ENCODE data around the gene CNMD. TPM values are rescaled to one million over a fixed set of nuclear protein-coding genes. Genes with fewer than 3 reads are reported as not detected.
"Not testable (repeated sequence)": the region's sequence is repeated elsewhere in the genome, so short reads cannot be mapped to it uniquely, and the experiment has no call there.

The CNMD gene
- total RNA-seq, 1 experiment from 2014 or later = not detected

GRCh38 chr13:52713894-52714293, 25.7 kb downstream of the CNMD start:
- H3K9me3 Mint-ChIP-seq (ENCODE audit: unreplicated experiment) = peaks cover 10% of the 10 kb centered on the region
- TF ChIP-seq CTCF (IDR thresholded peaks at IDR 0.05; ENCODE audit: unreplicated experiment) = no peak
- ChIA-PET POLR2A (no interaction called here), CTCF (interaction anchor here (0.5 kb wide), 1 partner anchor 93 kb away, joined by 3 read pairs; no protein-coding TSS in a partner anchor)
- H3K27ac Mint-ChIP-seq (ENCODE audit: low read depth, unreplicated experiment) = no peak overlapping the region
- peak; percentile 8 for DNase-seq (ENCODE audit: unreplicated experiment)
- no TSS peak for BruUV-seq (replicated peaks)
- no peaks in the 10 kb centered on the region for H3K36me3 Mint-ChIP-seq (ENCODE audit: insufficient read depth, unreplicated experiment)
- peaks cover 11% of the 10 kb centered on the region for H3K27me3 Mint-ChIP-seq (ENCODE audit: insufficient read depth, unreplicated experiment)
- H3K4me1 Mint-ChIP-seq (ENCODE audit: insufficient read depth, unreplicated experiment) = no peaks in the 10 kb centered on the region
- intact Hi-C loops (cut with micrococcal nuclease) = no loop called here
- no peak overlapping the region for H3K4me3 Mint-ChIP-seq (ENCODE audit: unreplicated experiment)

- no peak for TF ChIP-seq CTCF (IDR thresholded peaks at IDR 0.05; ENCODE audit: unreplicated experiment)
- Mint-ChIP-seq H3K4me3 (ENCODE audit: unreplicated experiment) (no peak overlapping the region), H3K27ac (ENCODE audit: low read depth, unreplicated experiment) (no peak overlapping the region), H3K9me3 (ENCODE audit: unreplicated experiment) (no peaks in the 10 kb centered on the region), H3K36me3 (ENCODE audit: insufficient read depth, unreplicated experiment) (no peaks in the 10 kb centered on the region), H3K4me1 (ENCODE audit: insufficient read depth, unreplicated experiment) (no peaks in the 10 kb centered on the region), H3K27me3 (ENCODE audit: insufficient read depth, unreplicated experiment) (no peaks in the 10 kb centered on the region)
- intact Hi-C loops (cut with micrococcal nuclease) = no loop called here
- no peak for DNase-seq (ENCODE audit: unreplicated experiment)
- ChIA-PET CTCF (interaction anchor here (0.7 to 1.1 kb wide), 3 partner anchors 98 to 255 kb away, joined by 3 to 4 read pairs (median 3); no protein-coding TSS in a partner anchor), POLR2A (interaction anchor here (0.6 to 1.3 kb wide), 3 partner anchors 9 to 752 kb away, joined by 3 read pairs; no protein-coding TSS in a partner anchor)
- BruUV-seq (replicated peaks) = no TSS peak
Measured at GRCh38 chr13:52712385-52712784, 27.2 kb downstream of the CNMD start.

- ChIA-PET POLR2A (interaction anchor here (1.3 kb wide), 1 partner anchor 8 kb away, joined by 3 read pairs; no protein-coding TSS in a partner anchor), CTCF (no interaction called here)
- H3K4me3 Mint-ChIP-seq (ENCODE audit: unreplicated experiment) = no peak overlapping the region
- no peaks in the 10 kb centered on the region for H3K4me1 Mint-ChIP-seq (ENCODE audit: insufficient read depth, unreplicated experiment)
- intact Hi-C loops (cut with micrococcal nuclease) = no loop called here
- H3K9me3 Mint-ChIP-seq (ENCODE audit: unreplicated experiment) = no peaks in the 10 kb centered on the region
- DNase-seq (ENCODE audit: unreplicated experiment) = no peak
- BruUV-seq (replicated peaks) = no TSS peak
- no peaks in the 10 kb centered on the region for H3K27me3 Mint-ChIP-seq (ENCODE audit: insufficient read depth, unreplicated experiment)
- no peak overlapping the region for H3K27ac Mint-ChIP-seq (ENCODE audit: low read depth, unreplicated experiment)
- no peak for TF ChIP-seq CTCF (IDR thresholded peaks at IDR 0.05; ENCODE audit: unreplicated experiment)
- no peaks in the 10 kb centered on the region for H3K36me3 Mint-ChIP-seq (ENCODE audit: insufficient read depth, unreplicated experiment)
Measured at GRCh38 chr13:52711286-52711685, 28.3 kb downstream of the CNMD start.

GRCh38 chr13:52708266-52708665, 31.4 kb downstream of the CNMD start:
- H3K36me3 Mint-ChIP-seq (ENCODE audit: insufficient read depth, unreplicated experiment); H3K4me3 Mint-ChIP-seq (ENCODE audit: unreplicated experiment); intact Hi-C loops (cut with micrococcal nuclease); H3K27ac Mint-ChIP-seq (ENCODE audit: low read depth, unreplicated experiment); BruUV-seq (replicated peaks); H3K4me1 Mint-ChIP-seq (ENCODE audit: insufficient read depth, unreplicated experiment); H3K9me3 Mint-ChIP-seq (ENCODE audit: unreplicated experiment); DNase-seq (ENCODE audit: unreplicated experiment); H3K27me3 Mint-ChIP-seq (ENCODE audit: insufficient read depth, unreplicated experiment): not testable (repeated sequence)
- ChIA-PET POLR2A (interaction anchor here (0.9 kb wide), 1 partner anchor 21 kb away, joined by 4 read pairs; no protein-coding TSS in a partner anchor), CTCF (interaction anchor here (0.6 to 1.2 kb wide), 5 partner anchors 17 to 1920 kb away, joined by 3 to 5 read pairs (median 4); no protein-coding TSS in a partner anchor)

- no TSS peak for BruUV-seq (replicated peaks)
- no peak for TF ChIP-seq CTCF (IDR thresholded peaks at IDR 0.05; ENCODE audit: unreplicated experiment)
Measured at GRCh38 chr13:52707375-52707774, 32.2 kb downstream of the CNMD start.

More at GRCh38 chr13:52707375-52707774, 32.2 kb downstream of the CNMD start:
- Mint-ChIP-seq H3K36me3 (ENCODE audit: insufficient read depth, unreplicated experiment) (no peaks in the 10 kb centered on the region), H3K4me3 (ENCODE audit: unreplicated experiment) (no peak overlapping the region), H3K27me3 (ENCODE audit: insufficient read depth, unreplicated experiment) (no peaks in the 10 kb centered on the region), H3K4me1 (ENCODE audit: insufficient read depth, unreplicated experiment) (peaks cover 5% of the 10 kb centered on the region), H3K9me3 (ENCODE audit: unreplicated experiment) (no peaks in the 10 kb centered on the region), H3K27ac (ENCODE audit: low read depth, unreplicated experiment) (no peak overlapping the region)
- POLR2A ChIA-PET = no interaction called here
- CTCF ChIA-PET = interaction anchor here (1.6 kb wide), 1 partner anchor 11 kb away, joined by 6 read pairs; no protein-coding TSS in a partner anchor
- intact Hi-C loops (cut with micrococcal nuclease) = no loop called here
- no peak for DNase-seq (ENCODE audit: unreplicated experiment)
